ENCODE measurements around the gene FLAD1. TPM values are rescaled to one million over a fixed set of nuclear protein-coding genes. Genes with fewer than 3 reads are reported as not detected.

Gene FLAD1
- total RNA-seq, 2 donors from 2014 or later, result 33.2 to 34.7 TPM

- H3K27me3 Mint-ChIP-seq, result peaks cover 4% of the 10 kb centered on the region
- no peak for DNase-seq
- no peaks in the 10 kb centered on the region for H3K36me3 Mint-ChIP-seq (ENCODE audit: low read depth)
- no peak overlapping the region for H3K4me3 Mint-ChIP-seq
- H3K9me3 ChIP-seq (ENCODE audit: control insufficient read depth, low read length, poor library complexity, severe bottlenecking), result no peaks in the 10 kb centered on the region
- H3K27ac Mint-ChIP-seq, result no peak overlapping the region
- H3K4me1 Mint-ChIP-seq, result peaks cover 6% of the 10 kb centered on the region
- ATAC-seq, result no peak
Observed at GRCh38 chr1:155034318-155035208, 51.4 kb downstream of the FLAD1 start.

DNA sequence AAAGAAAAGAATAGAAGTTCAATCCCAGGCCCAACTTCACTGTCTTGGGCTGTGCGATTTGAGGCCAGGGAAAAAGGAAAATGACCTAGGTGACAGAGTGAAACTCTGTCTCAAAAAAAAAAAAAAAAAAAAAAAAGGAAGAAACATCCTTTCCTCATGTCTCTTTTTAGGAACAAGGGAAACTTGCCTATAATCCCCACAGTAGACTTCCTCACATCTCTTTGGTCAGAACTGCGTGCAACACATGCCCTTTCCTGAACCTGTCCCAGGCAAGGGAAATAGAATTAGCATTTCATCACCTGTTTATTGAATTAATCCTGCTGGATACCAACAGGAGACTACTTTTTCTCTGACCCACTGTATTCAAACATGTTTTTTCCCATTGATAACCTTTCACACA is 52.8 kb downstream of the FLAD1 start:
- H3K27ac Mint-ChIP-seq, result no peak overlapping the region
- H3K9me3 ChIP-seq (ENCODE audit: control insufficient read depth, low read length, poor library complexity, severe bottlenecking), result no peaks in the 10 kb centered on the region
- ATAC-seq (no peak), DNase-seq (no peak)
- peaks cover 6% of the 10 kb centered on the region for H3K4me1 Mint-ChIP-seq
- H3K36me3 Mint-ChIP-seq (ENCODE audit: low read depth), result no peaks in the 10 kb centered on the region
- peaks cover 4% of the 10 kb centered on the region for H3K27me3 Mint-ChIP-seq
- H3K4me3 Mint-ChIP-seq, result no peak overlapping the region

GRCh38 chr1:155037043-155037442 is 53.9 kb downstream of the FLAD1 start:
- H3K27ac Mint-ChIP-seq, result no peak overlapping the region
- no peaks in the 10 kb centered on the region for H3K36me3 Mint-ChIP-seq (ENCODE audit: low read depth)
- no peak for DNase-seq
- ATAC-seq, result no peak
- H3K4me1 Mint-ChIP-seq, result peaks cover 6% of the 10 kb centered on the region
- H3K9me3 ChIP-seq (ENCODE audit: control insufficient read depth, low read length, poor library complexity, severe bottlenecking), result no peaks in the 10 kb centered on the region
- H3K27me3 Mint-ChIP-seq, result peaks cover 4% of the 10 kb centered on the region
- no peak overlapping the region for H3K4me3 Mint-ChIP-seq

- no peak for DNase-seq
- Mint-ChIP-seq H3K27ac (no peak overlapping the region), H3K27me3 (peaks cover 4% of the 10 kb centered on the region), H3K4me1 (peaks cover 6% of the 10 kb centered on the region), H3K36me3 (ENCODE audit: low read depth) (no peaks in the 10 kb centered on the region), H3K4me3 (no peak overlapping the region)
- no peak for ATAC-seq
- H3K9me3 ChIP-seq (ENCODE audit: control insufficient read depth, low read length, poor library complexity, severe bottlenecking), result no peaks in the 10 kb centered on the region
Observed at GRCh38 chr1:155037851-155038441, 54.8 kb downstream of the FLAD1 start.

- no peak overlapping the region for H3K4me3 Mint-ChIP-seq
- peak overlapping the region; percentile 45 for H3K27ac Mint-ChIP-seq
- DNase-seq, result no peak
- H3K9me3 ChIP-seq (ENCODE audit: control insufficient read depth, low read length, poor library complexity, severe bottlenecking), result no peaks in the 10 kb centered on the region
- H3K4me1 Mint-ChIP-seq, result peaks cover 6% of the 10 kb centered on the region
- no peaks in the 10 kb centered on the region for H3K36me3 Mint-ChIP-seq (ENCODE audit: low read depth)
- H3K27me3 Mint-ChIP-seq, result peaks cover 4% of the 10 kb centered on the region
- no peak for ATAC-seq
Observed at GRCh38 chr1:155038602-155039307, 55.6 kb downstream of the FLAD1 start.

DNA sequence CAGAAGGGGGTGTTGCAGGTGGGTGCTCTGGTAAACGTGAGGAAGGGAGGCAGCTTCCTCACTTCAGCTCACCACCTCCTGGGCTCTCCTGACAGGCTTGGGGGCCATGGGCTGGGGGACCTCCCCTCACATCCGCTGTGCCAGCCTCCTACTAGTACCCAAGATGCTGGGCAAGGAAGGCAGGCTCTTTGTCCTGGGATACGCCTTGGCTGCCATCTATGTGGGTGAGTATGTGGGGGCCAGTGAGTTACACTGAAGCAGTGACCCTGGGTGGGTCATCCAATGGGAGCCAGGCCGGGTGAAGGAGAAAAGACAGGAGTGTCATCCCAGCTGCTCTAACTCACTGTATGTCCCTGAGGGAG is 56.1 kb downstream of the FLAD1 start:
- Mint-ChIP-seq H3K36me3 (ENCODE audit: low read depth) (no peaks in the 10 kb centered on the region), H3K4me3 (no peak overlapping the region), H3K27ac (no peak overlapping the region), H3K4me1 (peaks cover 6% of the 10 kb centered on the region), H3K27me3 (peaks cover 4% of the 10 kb centered on the region)
- no peak for ATAC-seq
- H3K9me3 ChIP-seq (ENCODE audit: control insufficient read depth, low read length, poor library complexity, severe bottlenecking), result no peaks in the 10 kb centered on the region
- no peak for DNase-seq

- Mint-ChIP-seq H3K27me3 (peaks cover 4% of the 10 kb centered on the region), H3K27ac (no peak overlapping the region), H3K4me3 (no peak overlapping the region), H3K36me3 (ENCODE audit: low read depth) (no peaks in the 10 kb centered on the region), H3K4me1 (peaks cover 10% of the 10 kb centered on the region)
- no peak for ATAC-seq
- DNase-seq, result no peak
- no peaks in the 10 kb centered on the region for H3K9me3 ChIP-seq (ENCODE audit: control insufficient read depth, low read length, poor library complexity, severe bottlenecking)
Observed at GRCh38 chr1:155040358-155041093, 57.4 kb downstream of the FLAD1 start.

Other genes starting within 250 kb of the FLAD1 start
- under 1 TPM; 0.12 to 0.29 TPM for gene KCNN3, start 113.1 kb upstream of the FLAD1 start, total RNA-seq
- gene PMVK, start 46.6 kb upstream of the FLAD1 start, total RNA-seq, result 10 to 100 TPM; 19.0 to 19.9 TPM
- 100 to 1,000 TPM; 634 to 767 TPM for gene PBXIP1, start 27.2 kb upstream of the FLAD1 start, total RNA-seq
- gene PYGO2, start 21.6 kb upstream of the FLAD1 start, total RNA-seq, result 10 to 100 TPM; 34.7 to 45.1 TPM
- gene SHC1, start 12.6 kb upstream of the FLAD1 start, total RNA-seq, result 100 to 1,000 TPM in 1 of 2 donors, 10 to 100 TPM in 1; 99.5 to 105 TPM
- 1 to 10 TPM; 9.3 to 9.4 TPM for gene CKS1B, start 8.7 kb upstream of the FLAD1 start, total RNA-seq
- gene LENEP, start 10.2 kb downstream of the FLAD1 start, total RNA-seq, result not detected
- 10 to 100 TPM; 63.8 to 73.6 TPM for gene ZBTB7B, start 19.5 kb downstream of the FLAD1 start, total RNA-seq
- 1 to 10 TPM in 1 of 2 donors, under 1 TPM in 1; 0.94 to 1.3 TPM for gene DCST2, start 50.4 kb downstream of the FLAD1 start, total RNA-seq
- under 1 TPM; 0.23 to 0.57 TPM for gene DCST1, start 50.5 kb downstream of the FLAD1 start, total RNA-seq
- gene ADAM15, start 68.0 kb downstream of the FLAD1 start, total RNA-seq, result 10 to 100 TPM; 30.3 to 33.8 TPM
- 1 to 10 TPM; 2.6 to 4.9 TPM for gene EFNA4, start 80.4 kb downstream of the FLAD1 start, total RNA-seq
- gene EFNA3, start 95.5 kb downstream of the FLAD1 start, total RNA-seq, result 1 to 10 TPM in 1 of 2 donors, under 1 TPM in 1; 0.29 to 1.3 TPM
- 1 to 10 TPM in 1 of 2 donors, not detected in 1; 1.0 TPM for gene EFNA1, start 144.5 kb downstream of the FLAD1 start, total RNA-seq
- gene SLC50A1, start 152.5 kb downstream of the FLAD1 start, total RNA-seq, result 10 to 100 TPM; 25.6 to 27.8 TPM
- gene DPM3, start 157.2 kb downstream of the FLAD1 start, total RNA-seq, result 10 to 100 TPM; 32.1 to 36.0 TPM
- 100 to 1,000 TPM; 110 to 127 TPM for gene KRTCAP2, start 190.0 kb downstream of the FLAD1 start, total RNA-seq
- 10 to 100 TPM in 1 of 2 donors, 1 to 10 TPM in 1; 9.8 to 12.7 TPM for gene TRIM46, start 190.5 kb downstream of the FLAD1 start, total RNA-seq
- 10 to 100 TPM; 34.6 to 38.4 TPM for gene THBS3, start 224.6 kb downstream of the FLAD1 start, total RNA-seq
- gene MTX1, start 225.4 kb downstream of the FLAD1 start, total RNA-seq, result 10 to 100 TPM; 20.7 to 28.5 TPM

All from T-helper 17 cell (primary cell).